ENCODE data around the gene ESR1. TPM values are rescaled to one million over a fixed set of nuclear protein-coding genes. Genes with fewer than 3 reads are reported as not detected.
"Not testable (repeated sequence)": the region's sequence is repeated elsewhere in the genome, so short reads cannot be mapped to it uniquely, and the experiment has no call there.

The ESR1 gene
- total RNA-seq, 1 donor from 2014 or later: 0.75 TPM

DNA sequence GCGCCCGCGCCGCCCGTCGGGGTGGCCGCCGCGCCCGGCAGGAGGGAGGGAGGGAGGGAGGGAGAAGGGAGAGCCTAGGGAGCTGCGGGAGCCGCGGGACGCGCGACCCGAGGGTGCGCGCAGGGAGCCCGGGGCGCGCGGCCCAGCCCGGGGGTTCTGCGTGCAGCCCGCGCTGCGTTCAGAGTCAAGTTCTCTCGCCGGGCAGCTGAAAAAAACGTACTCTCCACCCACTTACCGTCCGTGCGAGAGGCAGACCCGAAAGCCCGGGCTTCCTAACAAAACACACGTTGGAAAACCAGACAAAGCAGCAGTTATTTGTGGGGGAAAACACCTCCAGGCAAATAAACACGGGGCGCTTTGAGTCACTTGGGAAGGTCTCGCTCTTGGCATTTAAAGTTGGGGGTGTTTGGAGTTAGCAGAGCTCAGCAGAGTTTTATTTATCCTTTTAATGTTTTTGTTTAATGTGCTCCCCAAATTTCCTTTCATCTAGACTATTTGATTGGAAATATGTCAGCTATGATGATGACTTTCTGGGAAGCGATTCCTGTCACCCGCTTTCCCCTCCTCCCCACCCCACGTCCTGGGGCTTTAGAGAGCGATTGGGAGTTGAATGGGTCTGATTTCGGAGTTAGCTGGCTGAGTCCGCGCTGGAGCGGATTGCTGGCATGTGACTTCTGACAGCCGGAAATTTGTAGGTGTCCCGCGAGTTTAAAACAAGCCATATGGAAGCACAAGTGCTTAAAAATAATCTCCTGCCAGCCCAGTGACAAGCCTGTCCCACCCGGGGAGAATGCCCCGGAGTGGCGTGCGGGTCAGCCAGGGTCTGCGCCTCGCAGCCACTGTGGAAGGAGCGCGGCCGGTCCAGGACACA is 1.1 kb downstream of the ESR1 start:
- DNase-seq (ENCODE audit: low spot score): no peak
- intact Hi-C loops (cut with DNase I): no loop called here

DNA sequence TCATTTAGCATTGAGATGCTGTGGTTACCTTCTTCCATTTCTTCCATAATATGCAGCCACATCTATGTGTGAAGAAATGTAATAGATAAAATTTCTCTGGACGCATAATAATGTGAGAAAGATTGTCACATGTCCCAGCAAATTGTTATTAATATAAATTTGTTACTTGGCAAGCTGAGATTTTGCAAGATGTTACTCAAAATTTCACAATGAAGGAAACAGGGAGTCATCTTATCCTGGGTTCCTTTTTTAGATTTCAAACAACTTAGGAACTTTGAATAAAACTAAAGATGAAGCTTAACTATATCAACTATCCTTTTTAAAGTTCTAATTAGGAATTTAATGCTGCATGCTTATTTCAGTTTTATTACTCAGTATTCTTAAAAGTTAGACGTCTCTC is 3.6 kb downstream of the ESR1 start:
- intact Hi-C loops (cut with DNase I): no loop called here
- DNase-seq (ENCODE audit: low spot score): no peak

DNA sequence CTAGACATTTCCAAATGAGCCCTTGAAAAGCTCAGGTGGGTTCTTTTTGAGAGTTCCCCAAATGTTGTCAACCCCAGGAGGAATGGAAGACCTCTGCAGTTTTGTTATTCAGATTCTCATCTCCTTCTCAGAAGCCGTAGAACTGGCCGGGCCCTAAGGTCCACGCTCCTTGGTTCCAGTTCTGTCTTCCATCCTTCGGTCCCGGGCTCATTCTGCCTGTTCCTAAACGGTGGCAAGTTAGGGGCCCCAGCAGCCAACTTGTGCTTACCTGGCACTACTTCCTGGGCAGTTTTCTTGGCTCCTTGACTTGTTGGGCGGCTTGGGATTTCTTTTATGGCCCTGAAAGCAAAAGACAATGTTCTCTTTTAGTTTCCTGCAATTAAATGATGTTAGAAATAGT is 6.4 kb downstream of the ESR1 start:
- intact Hi-C loops (cut with DNase I): no loop called here
- no peak for DNase-seq (ENCODE audit: low spot score)

DNA sequence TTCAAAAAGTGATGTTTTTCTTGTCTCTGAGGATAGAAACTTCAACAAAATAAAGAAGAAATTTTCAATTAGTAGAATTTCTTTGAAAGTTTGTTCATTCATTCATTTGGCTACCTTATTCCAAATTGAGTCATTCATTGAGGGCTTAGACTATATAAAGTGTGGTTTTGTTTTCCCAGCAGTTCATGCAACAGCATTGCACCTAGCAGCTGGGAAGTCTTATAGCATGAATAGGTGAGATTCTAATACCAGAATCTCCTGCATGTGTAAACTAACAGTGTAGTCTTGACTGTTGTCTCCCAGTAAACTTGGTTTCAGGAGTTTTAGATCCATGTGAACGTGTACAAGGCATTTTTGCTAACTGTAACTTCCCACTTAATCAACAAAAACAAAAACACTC is 7.1 kb downstream of the ESR1 start:
- DNase-seq (ENCODE audit: low spot score): no peak
- intact Hi-C loops (cut with DNase I): no loop called here

DNA sequence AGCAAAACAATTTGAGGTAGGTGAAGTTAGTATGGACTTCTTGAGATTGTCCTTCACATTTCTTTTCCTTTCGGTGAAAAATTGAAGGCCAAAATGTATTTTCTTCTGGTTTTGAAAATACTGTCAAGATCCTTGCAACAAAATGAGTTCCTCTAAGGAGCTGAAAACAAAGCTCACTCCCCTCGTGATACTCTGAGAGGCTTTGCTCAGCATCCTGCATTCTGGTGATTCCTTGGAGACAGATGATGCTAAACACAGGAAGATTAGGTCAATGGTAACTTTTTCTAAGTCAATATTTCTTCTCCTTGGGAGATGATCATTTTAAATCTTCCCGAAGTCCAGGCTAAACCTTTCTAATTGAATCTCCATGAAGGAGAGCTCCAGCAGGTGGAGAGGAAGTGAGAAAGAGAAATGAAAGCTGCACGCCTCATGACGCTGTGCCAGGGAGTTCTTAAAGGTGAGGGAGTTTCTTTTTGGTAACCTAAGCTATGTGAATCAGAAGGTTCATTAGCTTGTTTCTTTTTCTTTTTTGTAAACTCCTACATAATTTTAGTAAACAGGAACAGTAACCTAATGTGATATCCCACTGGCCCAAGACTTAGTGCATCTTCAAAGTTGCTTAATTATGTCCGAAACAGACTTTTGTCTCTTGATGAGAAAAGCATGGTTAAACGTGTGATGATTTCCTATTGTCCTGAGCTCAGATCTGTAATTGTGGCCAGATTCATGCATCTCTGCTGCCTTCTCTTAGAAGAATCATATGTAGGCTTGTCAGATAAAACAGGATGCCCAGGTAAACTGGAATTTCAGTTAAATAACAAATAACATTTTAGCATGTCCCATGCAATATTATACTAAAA is 15.0 kb downstream of the ESR1 start:
- intact Hi-C loops (cut with DNase I): no loop called here
- no peak for DNase-seq (ENCODE audit: low spot score)

DNA sequence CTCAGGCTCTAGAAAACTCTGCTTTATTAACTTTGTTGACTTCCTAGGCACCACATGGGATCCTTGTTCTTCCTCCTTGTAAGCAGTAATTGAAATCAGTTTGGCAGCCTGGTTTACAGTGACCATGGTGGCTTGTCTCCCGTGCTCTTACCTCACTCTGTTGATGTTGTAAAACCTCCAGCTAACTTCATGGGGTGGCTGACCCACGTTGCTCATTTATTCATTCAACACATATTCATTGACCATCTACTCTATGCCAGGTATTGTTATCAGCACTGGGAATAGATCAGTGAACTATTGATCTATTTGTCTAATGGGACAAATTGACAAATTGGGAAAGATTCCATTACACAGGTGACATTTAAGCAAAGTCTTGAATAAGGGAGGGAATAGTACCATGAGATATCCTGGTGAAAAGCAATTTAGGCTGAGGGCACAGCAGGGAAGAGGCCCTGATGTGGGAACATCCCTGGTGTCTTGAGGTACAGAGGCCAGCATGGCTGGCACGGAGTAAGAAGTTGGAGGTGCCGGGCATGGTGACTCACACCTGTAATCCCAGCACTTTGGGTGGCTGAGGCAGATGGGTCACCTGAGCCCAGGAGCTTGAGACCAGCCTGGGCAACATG is 19.1 kb downstream of the ESR1 start:
- intact Hi-C loops (cut with DNase I): no loop called here
- DNase-seq (ENCODE audit: low spot score): no peak

DNA sequence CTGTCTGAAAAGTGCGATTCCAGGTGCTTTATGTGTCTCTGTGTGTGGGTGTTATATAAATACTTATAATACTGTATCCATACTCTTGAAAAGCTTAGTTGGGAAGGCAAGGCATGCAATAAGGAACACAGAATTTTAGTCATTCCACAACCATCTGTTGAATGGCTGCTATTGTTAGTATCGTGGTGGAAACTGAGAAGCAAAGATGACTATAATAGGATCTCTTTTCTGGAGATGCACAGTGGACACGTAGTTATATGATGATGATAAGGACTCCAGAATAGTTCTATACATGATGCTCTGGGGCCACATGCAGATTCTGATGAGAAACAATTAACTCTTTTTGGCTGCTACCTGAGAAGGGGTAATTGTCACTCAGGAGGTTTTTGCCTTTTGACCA is 25.2 kb downstream of the ESR1 start:
- DNase-seq (ENCODE audit: low spot score): no peak
- intact Hi-C loops (cut with DNase I): no loop called here

DNA sequence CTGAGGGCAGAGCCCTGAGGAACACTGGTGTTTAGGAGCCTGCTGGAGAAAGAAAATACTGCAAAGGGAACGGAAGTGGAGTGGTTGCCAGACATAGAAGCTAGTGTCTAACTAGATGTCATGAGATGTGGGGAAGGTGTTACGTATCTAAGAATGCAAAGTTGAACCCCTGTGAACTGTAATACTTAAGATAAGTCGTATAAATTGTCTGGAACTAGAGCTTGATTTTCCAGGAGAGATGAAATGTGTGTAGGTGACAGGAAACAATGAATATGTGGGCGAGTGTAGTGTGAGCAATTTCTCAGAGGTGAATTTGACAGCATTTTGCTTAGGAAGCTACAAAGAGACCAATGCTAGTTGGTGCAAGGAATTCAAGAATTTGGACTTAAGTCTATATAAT is 27.9 kb downstream of the ESR1 start:
- intact Hi-C loops (cut with DNase I): no loop called here

DNA sequence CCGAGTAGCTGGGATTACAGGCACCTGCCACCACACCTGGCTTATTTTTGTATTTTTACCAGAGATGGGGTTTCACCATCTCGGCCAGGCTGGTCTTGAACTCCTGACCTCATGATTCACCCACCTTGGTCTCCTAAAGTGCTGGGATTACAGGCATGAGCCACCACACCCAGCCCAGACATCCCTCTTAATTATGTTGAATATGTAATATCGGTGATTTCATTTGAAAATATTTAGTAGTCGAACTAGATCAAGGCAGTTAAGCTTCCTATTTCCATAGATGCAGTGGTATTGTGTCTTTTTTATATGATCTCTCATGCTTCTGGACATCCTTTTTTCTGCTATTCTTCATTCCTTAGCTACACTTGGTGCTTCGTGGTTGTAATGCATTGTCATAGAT is 29.7 kb downstream of the ESR1 start:
- intact Hi-C loops (cut with DNase I): no loop called here
- no peak for DNase-seq (ENCODE audit: low spot score)

More for the DNA sequence above, 27.9 kb downstream of the ESR1 start:
- no peak for DNase-seq (ENCODE audit: low spot score)

DNA sequence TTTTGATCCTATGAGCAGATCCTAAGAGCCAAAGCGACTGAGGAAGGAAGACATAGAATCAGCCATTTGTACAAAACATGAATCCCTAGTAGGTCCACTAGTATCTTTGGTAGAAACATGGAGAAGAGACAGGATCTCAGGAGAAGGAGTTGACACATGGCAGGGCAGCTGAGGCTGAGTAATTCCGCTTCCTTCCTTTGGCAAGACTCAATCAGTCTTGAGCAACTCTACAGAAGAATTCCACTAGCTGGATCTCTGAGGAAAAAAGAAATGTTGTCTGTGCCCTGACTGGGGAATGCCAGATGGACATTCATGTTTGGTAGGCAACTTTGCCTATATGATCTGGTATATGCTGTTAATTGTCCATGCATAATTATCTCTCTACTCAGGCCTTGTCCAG is 35.3 kb downstream of the ESR1 start:
- DNase-seq (ENCODE audit: low spot score): no peak
- intact Hi-C loops (cut with DNase I): no loop called here

DNA sequence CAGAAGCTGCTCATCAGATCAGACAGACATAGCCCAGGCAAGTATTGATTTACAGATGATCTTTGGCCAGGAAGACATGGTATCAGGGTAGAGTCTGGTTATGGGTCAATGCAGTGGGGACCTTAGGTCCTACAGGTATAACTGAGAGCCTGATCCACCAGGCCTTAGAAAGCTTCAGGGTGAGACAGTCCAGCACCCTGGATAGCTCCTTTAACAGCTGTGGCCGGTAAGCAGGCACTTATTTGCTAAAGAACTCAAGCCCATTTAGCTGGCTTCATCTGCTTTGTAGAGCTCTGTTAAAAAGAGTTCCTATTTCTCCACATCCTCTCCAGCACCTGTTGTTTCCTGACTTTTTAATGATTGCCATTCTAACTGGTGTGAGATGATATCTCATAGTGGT is 39.6 kb downstream of the ESR1 start:
- intact Hi-C loops (cut with DNase I): no loop called here

DNA sequence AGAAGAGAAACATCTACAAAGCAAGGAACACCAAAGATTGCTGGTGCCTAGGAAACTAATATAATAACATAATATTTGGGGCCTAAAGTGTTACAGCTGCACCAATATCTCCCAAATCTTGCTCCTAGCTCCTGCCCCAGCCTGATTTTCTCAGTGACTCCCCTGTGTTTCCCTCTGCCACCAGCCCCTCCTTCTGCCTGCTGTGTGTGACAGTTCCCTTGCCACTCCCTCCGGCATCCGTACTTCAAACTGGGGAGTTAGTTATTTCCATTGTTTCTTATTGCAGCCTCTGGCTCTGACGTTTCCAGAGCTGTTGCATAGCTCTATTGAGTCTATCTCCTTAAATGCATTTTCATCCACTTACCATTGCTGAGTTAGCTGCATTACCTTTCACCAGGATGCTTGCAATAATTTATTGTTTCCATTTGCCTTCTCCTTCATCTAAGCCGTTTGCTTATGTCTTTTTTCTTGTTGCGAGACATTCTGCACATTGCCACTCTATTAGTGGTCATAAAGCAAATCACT is 43.1 kb downstream of the ESR1 start:
- no peak for DNase-seq (ENCODE audit: low spot score)
- intact Hi-C loops (cut with DNase I): no loop called here

More for the DNA sequence above, 39.6 kb downstream of the ESR1 start:
- no peak for DNase-seq (ENCODE audit: low spot score)

DNA sequence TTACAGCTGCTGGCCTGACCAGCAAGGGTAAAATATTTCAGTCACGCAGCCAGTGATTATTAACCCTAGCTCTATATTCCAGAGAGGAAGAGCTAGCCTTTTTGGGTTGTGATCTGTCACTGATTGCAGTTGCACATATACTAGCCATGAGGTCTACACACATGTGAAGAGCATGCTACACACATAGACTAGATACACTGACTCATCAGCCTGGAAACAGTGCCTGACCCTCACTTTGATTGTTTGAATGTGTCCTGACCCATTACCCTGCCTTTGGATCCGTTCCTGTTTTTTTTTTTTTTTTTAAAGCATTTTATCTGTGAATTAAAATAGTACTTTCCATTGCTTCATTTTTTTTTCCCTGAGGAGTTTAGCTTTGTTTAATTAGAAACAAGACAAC is 50.8 kb downstream of the ESR1 start:
- intact Hi-C loops (cut with DNase I): no loop called here
- DNase-seq (ENCODE audit: low spot score): no peak

DNA sequence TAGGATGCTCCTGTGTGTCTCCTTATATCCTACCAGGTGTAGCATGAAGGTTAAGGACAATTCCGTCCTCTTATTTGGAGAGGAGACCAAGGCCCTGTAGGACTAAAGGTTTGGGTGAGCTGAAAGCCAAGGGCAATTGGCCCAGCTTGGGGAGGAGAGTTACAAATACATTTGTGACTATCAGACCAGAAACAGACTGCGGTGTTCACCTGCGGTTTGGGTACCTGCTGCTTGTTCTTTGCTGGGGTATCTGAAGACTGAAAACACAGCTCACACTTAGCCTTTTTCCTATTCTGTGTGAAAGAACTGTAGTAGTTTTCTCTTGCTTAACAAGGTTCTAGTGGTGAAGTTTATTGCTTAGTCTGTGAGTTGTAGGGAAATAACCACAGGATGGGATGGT is 55.0 kb downstream of the ESR1 start:
- intact Hi-C loops (cut with DNase I): no loop called here
- no peak for DNase-seq (ENCODE audit: low spot score)

DNA sequence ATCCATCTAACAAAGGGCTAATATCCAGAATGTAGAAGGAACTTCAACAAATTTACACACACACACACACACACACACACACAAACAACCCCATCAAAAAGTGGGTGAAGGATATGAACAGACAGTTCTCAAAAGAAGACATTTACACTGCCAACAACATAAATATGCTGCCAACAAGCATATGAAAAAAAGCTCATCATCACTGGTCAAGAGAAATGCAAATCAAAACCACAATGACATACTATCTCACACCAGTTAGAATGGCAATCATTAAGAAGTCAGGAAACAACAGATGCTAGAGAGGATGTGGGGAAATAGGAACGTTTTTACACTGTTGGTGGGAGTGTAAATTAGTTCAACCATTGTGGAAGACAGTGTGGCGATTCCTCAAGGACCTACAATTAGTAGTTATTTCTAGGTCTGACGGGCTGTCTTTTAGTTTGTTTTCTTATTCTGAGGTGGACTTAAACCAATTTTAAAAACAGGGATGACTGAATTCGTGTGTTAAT is 59.9 kb downstream of the ESR1 start:
- DNase-seq (ENCODE audit: low spot score); intact Hi-C loops (cut with DNase I): not testable (repeated sequence)

DNA sequence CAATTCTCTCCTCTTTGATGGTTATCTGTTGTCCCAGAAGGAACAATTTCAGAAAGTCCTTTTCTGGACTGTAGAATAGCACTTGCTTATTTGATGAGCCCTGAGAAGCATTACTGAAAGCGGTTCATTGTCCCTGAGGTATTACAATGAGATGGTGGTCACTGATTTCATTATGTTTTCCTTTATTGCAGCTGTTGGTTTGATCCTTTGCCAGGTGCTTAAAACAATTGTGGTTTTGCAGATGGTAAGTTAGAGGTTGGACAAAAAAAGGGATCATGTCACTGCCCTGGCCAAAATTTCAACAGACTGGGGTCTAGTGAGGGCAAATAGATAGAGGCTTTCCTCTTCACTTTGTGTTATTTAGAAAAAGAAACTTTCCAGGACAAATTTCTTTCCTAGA is 61.9 kb downstream of the ESR1 start:
- intact Hi-C loops (cut with DNase I): no loop called here

DNA sequence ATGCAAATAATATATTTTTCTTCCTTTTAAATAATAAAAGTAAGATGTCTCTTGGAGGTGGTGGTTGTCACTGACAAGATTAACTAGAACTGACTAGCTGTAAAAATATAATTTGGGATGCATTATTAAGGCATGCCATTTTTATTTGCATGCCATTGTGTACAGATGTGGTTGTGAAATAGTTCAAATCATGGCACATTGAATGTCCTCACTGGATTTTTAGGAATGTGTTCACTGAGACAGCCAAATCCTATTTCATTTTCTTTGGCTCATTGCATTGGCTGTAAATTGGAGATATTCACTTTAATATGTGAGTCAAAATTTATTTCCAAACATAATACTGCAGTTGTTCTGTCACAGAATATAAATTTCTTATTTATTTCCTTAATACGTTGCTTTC is 62.3 kb downstream of the ESR1 start:
- no peak for DNase-seq (ENCODE audit: low spot score)
- intact Hi-C loops (cut with DNase I): no loop called here

More for the DNA sequence above, 61.9 kb downstream of the ESR1 start:
- no peak for DNase-seq (ENCODE audit: low spot score)

DNA sequence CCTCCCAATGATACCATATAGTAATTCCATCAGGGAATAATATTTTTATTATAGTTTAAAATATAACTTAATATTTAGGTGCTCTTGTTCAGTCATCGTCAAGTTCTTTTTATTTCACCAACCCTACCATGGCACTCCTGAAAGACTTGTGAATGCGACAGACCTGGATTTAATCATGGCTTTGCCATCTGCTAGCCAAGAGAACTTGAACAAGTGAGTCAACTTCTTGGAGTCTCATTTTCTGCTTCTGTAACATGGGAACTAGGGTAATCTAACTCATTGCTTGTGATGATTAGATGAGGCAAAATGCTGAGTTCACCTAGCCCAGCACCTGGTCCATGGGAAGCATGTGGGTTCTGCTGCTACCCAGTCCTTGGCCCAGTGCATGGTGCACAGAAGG is 62.9 kb downstream of the ESR1 start:
- intact Hi-C loops (cut with DNase I): no loop called here
- no peak for DNase-seq (ENCODE audit: low spot score)

DNA sequence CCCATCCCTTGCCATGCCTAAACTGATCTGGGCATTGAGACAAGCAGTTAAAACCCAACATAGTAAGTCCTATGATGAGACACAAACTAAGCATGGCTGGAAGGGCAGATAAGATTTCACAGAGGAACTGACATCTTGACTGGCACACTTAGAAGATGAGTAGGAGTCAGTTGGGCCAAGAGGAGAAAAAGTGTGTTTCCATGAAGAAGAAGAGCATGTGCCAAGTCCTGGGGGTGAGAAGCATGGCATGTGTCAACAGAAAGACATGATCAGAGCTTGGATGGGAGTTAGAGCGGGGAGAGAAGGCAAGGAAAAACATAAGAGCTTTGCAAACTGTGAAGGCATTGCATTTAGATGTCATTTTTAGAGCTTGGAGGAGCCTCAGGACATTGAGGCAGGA is 68.0 kb downstream of the ESR1 start:
- DNase-seq (ENCODE audit: low spot score): no peak

DNA sequence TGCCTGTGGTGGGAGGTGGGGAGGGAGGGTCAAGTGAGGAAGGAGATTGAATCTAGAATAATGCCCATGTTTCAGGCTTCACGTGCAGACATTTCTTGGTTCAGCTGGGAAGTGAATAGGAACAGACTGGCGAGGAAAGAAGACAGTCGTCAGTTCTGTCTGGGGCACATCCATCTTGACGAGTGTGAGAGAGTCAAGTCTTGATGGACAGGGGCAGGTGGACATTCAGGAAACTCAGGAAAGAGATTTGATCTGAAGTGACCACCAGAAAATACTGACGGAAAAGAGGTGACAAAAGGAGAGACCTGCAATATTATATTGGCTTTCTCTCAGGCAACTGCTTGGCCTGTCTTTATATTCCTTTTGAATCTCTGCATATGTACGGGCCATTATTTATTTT is 68.6 kb downstream of the ESR1 start:
- intact Hi-C loops (cut with DNase I): no loop called here
- no peak for DNase-seq (ENCODE audit: low spot score)

More for the DNA sequence above, 68.0 kb downstream of the ESR1 start:
- intact Hi-C loops (cut with DNase I): no loop called here
